Neural crest cell (in vitro differentiated cells): ENCODE results near the gene PPT1. TPM values are rescaled to one million over a fixed set of nuclear protein-coding genes. Genes with fewer than 3 reads are reported as not detected.

Source experiments
- DNase-seq: peaks from one replicate; pipeline ENCODE4 v3.0.0; 2021; ENCODE audit warnings: low read depth, mixed read lengths, low spot score
- H3K27ac Mint-ChIP-seq: one replicate; pipeline ENCODE4 v1.8.0; 2021; ENCODE audit warnings: mild to moderate bottlenecking, mixed read lengths; ENCODE audit not compliant: unreplicated experiment
- H3K27me3 Mint-ChIP-seq: 2 replicates; pipeline ENCODE4 v1.8.0; 2021; ENCODE audit warnings: low read depth, mild to moderate bottlenecking, mixed read lengths
- H3K36me3 Mint-ChIP-seq: 2 replicates; pipeline ENCODE4 v1.8.0; 2021; ENCODE audit warnings: low read depth, mild to moderate bottlenecking, mixed read lengths
- H3K4me1 Mint-ChIP-seq: 2 replicates; pipeline ENCODE4 v1.8.0; 2021; ENCODE audit warnings: mixed read lengths
- H3K4me3 Mint-ChIP-seq: one replicate; pipeline ENCODE4 v1.8.0; 2021; ENCODE audit warnings: mild to moderate bottlenecking, mixed read lengths
- H3K9me3 Mint-ChIP-seq: 2 replicates; pipeline ENCODE4 v1.8.0; 2021; ENCODE audit warnings: mixed read lengths
- total RNA-seq: library from RNA; stranded (reverse); gene quantifications from 2 replicates; pipeline ENCODE4 v1.2.1, GENCODE V29; 2021
- TF ChIP-seq, protein P1 (sequence below): fragments of 200-600 bp; sonication (generic); conservative IDR thresholded peaks from 2 replicates; pipeline ENCODE4 v1.5.0; 2021; ENCODE audit warnings: antibody characterized with exemption, mild to moderate bottlenecking

The PPT1 gene
- total RNA-seq, 1 donor from 2014 or later, result 95.4 TPM

- Mint-ChIP-seq H3K27ac (no peak overlapping the region), H3K4me3 (no peak overlapping the region), H3K4me1 (peaks cover 5% of the 10 kb centered on the region), H3K36me3 (peaks cover 3% of the 10 kb centered on the region), H3K27me3 (peaks cover 51% of the 10 kb centered on the region), H3K9me3 (peaks cover 5% of the 10 kb centered on the region)
- TF ChIP-seq, protein P1, sequence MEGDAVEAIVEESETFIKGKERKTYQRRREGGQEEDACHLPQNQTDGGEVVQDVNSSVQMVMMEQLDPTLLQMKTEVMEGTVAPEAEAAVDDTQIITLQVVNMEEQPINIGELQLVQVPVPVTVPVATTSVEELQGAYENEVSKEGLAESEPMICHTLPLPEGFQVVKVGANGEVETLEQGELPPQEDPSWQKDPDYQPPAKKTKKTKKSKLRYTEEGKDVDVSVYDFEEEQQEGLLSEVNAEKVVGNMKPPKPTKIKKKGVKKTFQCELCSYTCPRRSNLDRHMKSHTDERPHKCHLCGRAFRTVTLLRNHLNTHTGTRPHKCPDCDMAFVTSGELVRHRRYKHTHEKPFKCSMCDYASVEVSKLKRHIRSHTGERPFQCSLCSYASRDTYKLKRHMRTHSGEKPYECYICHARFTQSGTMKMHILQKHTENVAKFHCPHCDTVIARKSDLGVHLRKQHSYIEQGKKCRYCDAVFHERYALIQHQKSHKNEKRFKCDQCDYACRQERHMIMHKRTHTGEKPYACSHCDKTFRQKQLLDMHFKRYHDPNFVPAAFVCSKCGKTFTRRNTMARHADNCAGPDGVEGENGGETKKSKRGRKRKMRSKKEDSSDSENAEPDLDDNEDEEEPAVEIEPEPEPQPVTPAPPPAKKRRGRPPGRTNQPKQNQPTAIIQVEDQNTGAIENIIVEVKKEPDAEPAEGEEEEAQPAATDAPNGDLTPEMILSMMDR, result no peak
- DNase-seq, result no peak
These were observed 5.0 kb upstream of the PPT1 start for GRCh38 chr1:40102038-40102437.

- no peak for DNase-seq
- H3K4me3 Mint-ChIP-seq, result peak overlapping the region; percentile 97
- peaks cover 21% of the 10 kb centered on the region for H3K4me1 Mint-ChIP-seq
- no peaks in the 10 kb centered on the region for H3K9me3 Mint-ChIP-seq
- TF ChIP-seq, protein P1, result no peak
- no peaks in the 10 kb centered on the region for H3K36me3 Mint-ChIP-seq
- peaks cover 24% of the 10 kb centered on the region for H3K27me3 Mint-ChIP-seq
- H3K27ac Mint-ChIP-seq, result peak overlapping the region; percentile 98
These were observed 441 bp downstream of the PPT1 start for GRCh38 chr1:40096646-40096976.

- Mint-ChIP-seq H3K27me3 (peaks cover 19% of the 10 kb centered on the region), H3K4me1 (peaks cover 21% of the 10 kb centered on the region), H3K36me3 (no peaks in the 10 kb centered on the region), H3K9me3 (no peaks in the 10 kb centered on the region), H3K27ac (no peak overlapping the region), H3K4me3 (peak overlapping the region; percentile 15)
- DNase-seq, result no peak
- TF ChIP-seq, protein P1, result no peak
These were observed 1.2 kb downstream of the PPT1 start for GRCh38 chr1:40095806-40096205.

GRCh38 chr1:40094466-40095110 lies 2.5 kb downstream of the PPT1 start:
- peaks cover 9% of the 10 kb centered on the region for H3K27me3 Mint-ChIP-seq
- TF ChIP-seq, protein P1, result no peak
- no peak overlapping the region for H3K4me3 Mint-ChIP-seq
- H3K4me1 Mint-ChIP-seq, result peaks cover 21% of the 10 kb centered on the region
- H3K9me3 Mint-ChIP-seq, result no peaks in the 10 kb centered on the region
- H3K36me3 Mint-ChIP-seq, result peaks cover 3% of the 10 kb centered on the region
- H3K27ac Mint-ChIP-seq, result no peak overlapping the region
- no peak for DNase-seq

GRCh38 chr1:40092706-40093639 lies 4.1 kb downstream of the PPT1 start:
- no peak overlapping the region for H3K4me3 Mint-ChIP-seq

More at GRCh38 chr1:40092706-40093639, 4.1 kb downstream of the PPT1 start:
- H3K9me3 Mint-ChIP-seq, result no peaks in the 10 kb centered on the region
- TF ChIP-seq, protein P1, result no peak
- H3K4me1 Mint-ChIP-seq, result peaks cover 21% of the 10 kb centered on the region
- DNase-seq, result no peak
- peaks cover 6% of the 10 kb centered on the region for H3K36me3 Mint-ChIP-seq
- peaks cover 2% of the 10 kb centered on the region for H3K27me3 Mint-ChIP-seq
- H3K27ac Mint-ChIP-seq, result no peak overlapping the region
